ENCODE measurements around the gene ATG7.

ATG7 gene

GRCh38 chr3:11541321-11542303 is 269.4 kb downstream of the ATG7 start:
- DNase-seq: no peak

GRCh38 chr3:11542551-11542950 is 270.4 kb downstream of the ATG7 start:
- no peak for DNase-seq

GRCh38 chr3:11543141-11543947 is 271.1 kb downstream of the ATG7 start:
- no peak for DNase-seq

GRCh38 chr3:11543948-11544387 is 271.8 kb downstream of the ATG7 start:
- no peak for DNase-seq

GRCh38 chr3:11544412-11545181 is 272.4 kb downstream of the ATG7 start:
- DNase-seq: no peak

GRCh38 chr3:11545186-11545851 is 273.1 kb downstream of the ATG7 start:
- DNase-seq: no peak

- no peak for DNase-seq
These were observed 274.6 kb downstream of the ATG7 start for GRCh38 chr3:11546657-11547302.

GRCh38 chr3:11547498-11547897 is 275.3 kb downstream of the ATG7 start:
- no peak for DNase-seq

GRCh38 chr3:11548721-11549131 is 276.5 kb downstream of the ATG7 start:
- peak; percentile 4 for DNase-seq

GRCh38 chr3:11549580-11550140 is 277.5 kb downstream of the ATG7 start:
- no peak for DNase-seq

- no peak for DNase-seq
These were observed 278.8 kb downstream of the ATG7 start for GRCh38 chr3:11551036-11551435.

- no peak for DNase-seq
These were observed 280.4 kb downstream of the ATG7 start for GRCh38 chr3:11552289-11553264.

- no peak for DNase-seq
These were observed 281.4 kb downstream of the ATG7 start for GRCh38 chr3:11553436-11554235.

- DNase-seq: no peak
These were observed 282.0 kb downstream of the ATG7 start for GRCh38 chr3:11554236-11554610.

- no peak for DNase-seq
These were observed 282.5 kb downstream of the ATG7 start for GRCh38 chr3:11554666-11555065.

GRCh38 chr3:11555211-11555782 is 283.1 kb downstream of the ATG7 start:
- no peak for DNase-seq

GRCh38 chr3:11555881-11556633 is 283.9 kb downstream of the ATG7 start:
- no peak for DNase-seq
